Ureter (tissue), 1 donor: ENCODE results near the gene PTPRK. TPM values are rescaled to one million over a fixed set of nuclear protein-coding genes. Genes with fewer than 3 reads are reported as not detected.

ENCODE experiments used
- DNase-seq: peaks from one replicate; pipeline ENCODE4 v3.0.0-alpha.2; 2020; ENCODE audit warnings: low spot score
- total RNA-seq: library from RNA; stranded (reverse); gene quantifications from one replicate; pipeline ENCODE4 v1.2.4, GENCODE V29; 2023
- donor health status: DM: yes; HTN: yes; CAD: no.

Gene PTPRK
- total RNA-seq, 1 donor from 2014 or later = 107 TPM

GRCh38 chr6:128516514-128516898 lies 3.9 kb downstream of the PTPRK start:
- DNase-seq = no peak

- no peak for DNase-seq
Observed at GRCh38 chr6:128515550-128516513, 4.6 kb downstream of the PTPRK start.

- no peak for DNase-seq
Observed at GRCh38 chr6:128513878-128514277, 6.5 kb downstream of the PTPRK start.

- DNase-seq = no peak
Observed at GRCh38 chr6:128512296-128512695, 8.1 kb downstream of the PTPRK start.

GRCh38 chr6:128511506-128511905 lies 8.9 kb downstream of the PTPRK start:
- DNase-seq = no peak

GRCh38 chr6:128509709-128510108 lies 10.7 kb downstream of the PTPRK start:
- no peak for DNase-seq

GRCh38 chr6:128508588-128509296 lies 11.7 kb downstream of the PTPRK start:
- no peak for DNase-seq

GRCh38 chr6:128507337-128508310 lies 12.8 kb downstream of the PTPRK start:
- DNase-seq = no peak

GRCh38 chr6:128505603-128506002 lies 14.8 kb downstream of the PTPRK start:
- DNase-seq = no peak

- DNase-seq = no peak
Observed at GRCh38 chr6:128504003-128504654, 16.3 kb downstream of the PTPRK start.

GRCh38 chr6:128500749-128501600 lies 19.4 kb downstream of the PTPRK start:
- no peak for DNase-seq

- DNase-seq = no peak
Observed at GRCh38 chr6:128500014-128500413, 20.4 kb downstream of the PTPRK start.

GRCh38 chr6:128499079-128499731 lies 21.2 kb downstream of the PTPRK start:
- DNase-seq = no peak

GRCh38 chr6:128498234-128498633 lies 22.2 kb downstream of the PTPRK start:
- no peak for DNase-seq

GRCh38 chr6:128495536-128496333 lies 24.7 kb downstream of the PTPRK start:
- no peak for DNase-seq

GRCh38 chr6:128494440-128494839 lies 26.0 kb downstream of the PTPRK start:
- DNase-seq = no peak

- no peak for DNase-seq
Observed at GRCh38 chr6:128493877-128494276, 26.5 kb downstream of the PTPRK start.

- no peak for DNase-seq
Observed at GRCh38 chr6:128492386-128492785, 28.0 kb downstream of the PTPRK start.
